Stimulated activated CD8-positive, alpha-beta memory T cell treated with anti-CD3 and anti-CD28 coated beads, Interleukin-7, amount 100 ng/mL, for 24 hours (primary cell): ENCODE results near the gene BOD1.

Source experiments
- DNase-seq: peaks from one replicate; pipeline ENCODE4 v3.0.0-alpha.2; 2020; ENCODE audit warnings: low read depth

Gene BOD1

DNA sequence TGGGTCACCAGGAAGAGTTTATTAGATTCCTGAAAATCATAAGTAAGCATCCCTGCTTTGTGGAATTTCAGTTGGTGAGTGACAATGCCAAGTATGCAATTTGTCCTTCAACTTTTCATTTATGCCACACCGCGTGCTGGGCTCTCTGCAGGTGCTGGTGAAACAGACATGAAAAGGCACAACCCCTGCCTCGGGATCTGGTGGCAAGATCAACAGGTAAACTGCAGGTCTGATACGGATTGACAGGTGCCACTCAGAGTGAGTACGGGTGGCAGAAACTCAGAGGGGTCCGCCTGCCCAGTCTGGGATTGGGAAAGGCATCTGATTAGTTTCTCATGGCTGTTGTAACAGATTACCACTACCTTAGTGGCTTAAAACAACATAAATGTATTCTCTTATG, 40.5 kb downstream of the BOD1 start:
- DNase-seq = no peak

DNA sequence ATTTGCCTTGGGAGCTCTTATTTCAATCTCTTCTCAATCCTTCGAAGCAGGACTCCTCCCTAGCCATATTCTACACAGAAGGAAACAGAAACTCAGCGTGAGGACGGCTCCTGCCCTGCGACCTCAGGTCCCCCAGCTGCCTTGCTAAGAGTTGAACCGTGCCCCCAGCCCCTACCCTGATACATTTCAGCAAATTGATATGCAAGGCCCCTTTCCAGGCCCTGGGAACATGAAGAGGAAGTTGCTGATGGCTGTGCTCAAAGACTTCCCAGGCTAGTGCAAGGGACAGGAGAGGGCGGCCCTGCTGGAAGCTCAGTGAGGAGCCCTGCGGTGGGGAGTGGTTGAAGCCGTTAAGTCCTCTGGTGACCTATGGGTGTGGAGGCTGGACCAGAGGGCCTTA, 41.5 kb downstream of the BOD1 start:
- DNase-seq = no peak

GRCh38 chr5:173573126-173573960, 43.1 kb downstream of the BOD1 start:
- DNase-seq = peak; percentile 36

GRCh38 chr5:173572431-173573125, 43.9 kb downstream of the BOD1 start:
- DNase-seq = no peak

DNA sequence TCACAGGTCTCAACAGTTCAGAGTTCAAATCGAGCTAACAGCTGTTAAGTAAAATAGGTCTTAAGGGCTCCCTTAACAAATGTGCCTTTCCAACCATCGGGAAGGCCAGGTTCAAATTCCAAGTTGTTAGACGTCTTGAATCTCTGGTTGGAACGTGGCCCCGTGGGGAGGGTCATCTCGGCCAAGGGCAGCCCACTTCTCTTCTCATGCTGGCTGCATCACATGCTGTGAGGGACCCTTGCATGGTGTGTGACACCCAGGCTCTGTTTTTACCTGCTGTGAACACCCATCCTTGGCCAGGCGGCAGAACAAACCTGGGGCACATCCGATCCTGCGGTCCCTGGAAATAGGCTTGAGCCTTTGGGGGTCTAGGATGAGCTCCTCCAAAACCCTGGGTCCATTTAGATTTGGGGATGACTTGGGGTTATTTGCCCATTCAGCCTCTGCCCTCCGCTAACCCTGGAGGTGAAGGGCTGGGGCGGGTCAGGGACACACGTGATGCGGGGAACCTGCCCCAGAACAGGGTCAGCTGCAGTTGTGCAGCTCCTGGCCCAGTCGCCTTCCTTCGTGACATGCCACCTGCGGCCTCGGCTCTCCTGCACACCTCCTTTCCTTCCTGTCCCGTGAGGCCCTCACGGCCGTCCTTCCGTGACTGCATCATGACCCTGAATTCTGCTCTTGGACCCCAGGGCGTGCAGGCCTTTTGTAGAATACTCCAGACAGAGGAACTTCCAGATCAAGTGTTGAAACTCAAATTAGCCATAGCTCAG, 45.9 kb downstream of the BOD1 start:
- DNase-seq = no peak

DNA sequence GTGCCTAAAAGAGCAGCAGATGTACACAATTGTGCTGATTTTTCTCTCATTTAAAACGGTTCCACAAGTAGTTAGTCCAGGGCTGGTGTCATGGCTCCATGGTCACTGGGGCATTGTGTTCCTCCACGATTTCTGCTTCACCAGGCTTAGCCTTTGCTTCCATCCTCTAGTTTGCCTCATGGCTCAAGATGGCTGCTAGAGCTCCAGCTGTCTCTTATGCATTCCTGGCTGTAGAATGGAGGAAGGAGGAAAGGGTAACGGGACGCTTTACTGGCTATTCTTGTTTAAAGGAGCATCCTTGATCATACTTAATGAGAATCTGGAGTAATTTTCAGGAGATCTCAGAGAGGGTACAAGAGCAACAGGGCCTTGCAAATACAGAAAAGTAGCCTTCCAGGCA, 47.7 kb downstream of the BOD1 start:
- DNase-seq = no peak

- no peak for DNase-seq
These were observed 48.3 kb downstream of the BOD1 start for GRCh38 chr5:173568128-173568527.

- no peak for DNase-seq
These were observed 48.9 kb downstream of the BOD1 start for GRCh38 chr5:173567548-173567947.

- DNase-seq = no peak
These were observed 50.9 kb downstream of the BOD1 start for GRCh38 chr5:173565491-173566072.

GRCh38 chr5:173564106-173564505, 52.3 kb downstream of the BOD1 start:
- no peak for DNase-seq

DNA sequence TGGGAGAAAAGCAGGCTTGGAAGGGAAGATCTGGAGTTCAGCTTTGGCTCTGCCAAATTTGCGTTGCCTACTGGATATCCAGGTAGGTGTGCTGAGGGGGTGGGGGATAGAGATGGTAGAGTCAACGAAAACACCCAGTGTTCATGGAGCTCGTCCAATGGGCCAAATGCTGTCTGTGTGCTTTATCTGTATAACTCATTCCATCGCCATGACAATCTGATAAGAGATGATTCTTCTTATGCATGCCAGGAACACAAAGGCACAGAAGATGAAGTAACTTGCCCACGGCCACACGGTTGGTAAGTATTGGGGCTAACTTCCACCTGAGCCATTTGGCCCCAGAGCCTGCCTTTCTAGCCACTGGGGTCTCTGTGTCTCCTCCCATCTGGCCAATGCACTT, 53.2 kb downstream of the BOD1 start:
- DNase-seq = no peak

GRCh38 chr5:173562451-173562850, 54.0 kb downstream of the BOD1 start:
- no peak for DNase-seq
